ENCODE measurements around the gene NTHL1. TPM values are rescaled to one million over a fixed set of nuclear protein-coding genes. Genes with fewer than 3 reads are reported as not detected.

The NTHL1 gene
- total RNA-seq, 2 donors from 2014 or later, result 8.1 to 15.2 TPM

DNA sequence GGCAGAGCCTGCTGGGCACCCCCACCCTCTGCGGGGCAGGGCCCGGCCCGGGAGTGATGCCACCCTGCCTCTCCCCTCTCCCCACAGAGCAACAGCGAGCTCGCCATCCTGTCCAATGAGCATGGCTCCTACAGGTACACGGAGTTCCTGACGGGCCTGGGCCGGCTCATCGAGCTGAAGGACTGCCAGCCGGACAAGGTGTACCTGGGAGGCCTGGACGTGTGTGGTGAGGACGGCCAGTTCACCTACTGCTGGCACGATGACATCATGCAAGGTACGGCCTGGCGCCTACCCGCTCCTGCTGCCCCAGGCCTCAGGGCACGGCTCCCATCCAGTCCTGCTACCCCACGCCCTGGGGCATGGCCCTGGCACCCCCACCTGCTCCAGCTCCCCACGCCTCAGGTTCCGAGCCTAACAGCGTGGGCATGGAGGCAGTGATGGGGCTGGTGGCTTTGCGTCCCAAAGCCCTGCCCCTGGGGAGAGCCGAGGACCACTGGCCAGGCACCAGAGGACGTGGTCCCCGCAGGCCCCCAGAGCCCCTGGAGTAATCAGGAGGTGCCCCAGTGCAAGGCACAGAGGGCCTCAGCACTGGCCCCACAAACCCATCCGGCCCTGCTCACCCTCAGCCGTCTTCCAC is 38.6 kb upstream of the NTHL1 start:
- DNase-seq (ENCODE audit: low spot score), result no peak
- intact Hi-C loops (cut with DNase I), result loop anchor here in 1 of 2 donors (10.0 kb wide), 1 partner anchor 1549 kb away; no protein-coding TSS in a partner anchor

DNA sequence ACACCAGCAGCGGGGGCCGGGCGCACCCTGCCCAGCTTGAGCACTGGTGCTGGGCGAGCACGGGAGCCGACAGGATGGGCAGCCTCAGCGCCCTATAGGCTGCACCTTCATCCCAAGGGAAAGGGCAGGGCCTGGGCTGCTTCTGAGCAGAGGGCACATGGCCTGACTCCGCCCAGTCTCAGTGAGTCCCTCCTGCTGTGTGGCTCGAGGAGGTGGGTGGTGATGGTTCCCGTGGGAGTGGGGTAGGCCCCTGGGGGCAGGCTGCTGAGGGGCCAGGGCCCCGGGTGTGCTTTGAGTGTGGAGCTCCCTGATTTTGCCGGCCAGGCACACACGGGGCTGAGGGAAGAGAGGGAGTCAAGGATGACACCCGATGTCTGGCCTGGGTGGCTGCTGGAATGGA is 38.0 kb upstream of the NTHL1 start:
- intact Hi-C loops (cut with DNase I), result loop anchor here in 1 of 2 donors (10.0 kb wide), 1 partner anchor 1549 kb away; no protein-coding TSS in a partner anchor
- no peak for DNase-seq (ENCODE audit: low spot score)

DNA sequence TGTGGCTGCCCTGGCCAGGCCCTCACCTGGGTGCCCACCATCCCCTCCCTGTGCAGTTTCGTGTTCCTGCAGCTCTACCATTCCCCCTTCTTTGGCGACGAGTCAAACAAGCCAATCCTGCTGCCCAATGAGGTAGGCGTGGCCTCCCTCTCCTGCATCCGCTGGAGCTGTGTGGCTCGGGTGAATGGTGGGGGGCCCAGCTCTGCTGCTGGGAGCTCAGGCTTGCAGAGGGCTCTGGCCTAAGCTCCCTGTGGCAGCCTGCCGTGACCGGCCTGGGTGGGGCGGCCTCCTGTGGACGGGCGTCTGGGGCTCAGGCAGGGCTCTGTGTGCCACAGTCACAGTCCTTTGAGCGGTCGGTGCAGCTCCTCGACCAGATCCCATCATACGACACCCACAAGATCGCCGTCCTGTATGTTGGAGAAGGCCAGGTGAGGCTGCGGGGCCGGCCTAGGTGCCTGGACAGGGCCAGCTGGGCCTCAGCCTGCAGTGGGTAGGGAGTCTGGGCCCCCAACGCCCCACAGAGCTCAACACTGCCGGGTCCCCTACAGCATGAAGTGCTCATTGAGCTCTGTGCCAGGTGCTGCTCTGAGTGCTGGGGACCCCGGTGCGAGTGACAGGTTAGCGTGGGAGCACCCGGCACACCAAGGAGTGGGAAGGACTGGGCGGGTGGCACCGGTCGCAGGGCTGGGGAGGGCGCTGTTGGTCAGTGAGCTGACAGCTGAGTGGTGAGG is 37.4 kb upstream of the NTHL1 start:
- intact Hi-C loops (cut with DNase I), result loop anchor here in 1 of 2 donors (10.0 kb wide), 1 partner anchor 1550 kb away; no protein-coding TSS in a partner anchor
- no peak for DNase-seq (ENCODE audit: low spot score)

DNA sequence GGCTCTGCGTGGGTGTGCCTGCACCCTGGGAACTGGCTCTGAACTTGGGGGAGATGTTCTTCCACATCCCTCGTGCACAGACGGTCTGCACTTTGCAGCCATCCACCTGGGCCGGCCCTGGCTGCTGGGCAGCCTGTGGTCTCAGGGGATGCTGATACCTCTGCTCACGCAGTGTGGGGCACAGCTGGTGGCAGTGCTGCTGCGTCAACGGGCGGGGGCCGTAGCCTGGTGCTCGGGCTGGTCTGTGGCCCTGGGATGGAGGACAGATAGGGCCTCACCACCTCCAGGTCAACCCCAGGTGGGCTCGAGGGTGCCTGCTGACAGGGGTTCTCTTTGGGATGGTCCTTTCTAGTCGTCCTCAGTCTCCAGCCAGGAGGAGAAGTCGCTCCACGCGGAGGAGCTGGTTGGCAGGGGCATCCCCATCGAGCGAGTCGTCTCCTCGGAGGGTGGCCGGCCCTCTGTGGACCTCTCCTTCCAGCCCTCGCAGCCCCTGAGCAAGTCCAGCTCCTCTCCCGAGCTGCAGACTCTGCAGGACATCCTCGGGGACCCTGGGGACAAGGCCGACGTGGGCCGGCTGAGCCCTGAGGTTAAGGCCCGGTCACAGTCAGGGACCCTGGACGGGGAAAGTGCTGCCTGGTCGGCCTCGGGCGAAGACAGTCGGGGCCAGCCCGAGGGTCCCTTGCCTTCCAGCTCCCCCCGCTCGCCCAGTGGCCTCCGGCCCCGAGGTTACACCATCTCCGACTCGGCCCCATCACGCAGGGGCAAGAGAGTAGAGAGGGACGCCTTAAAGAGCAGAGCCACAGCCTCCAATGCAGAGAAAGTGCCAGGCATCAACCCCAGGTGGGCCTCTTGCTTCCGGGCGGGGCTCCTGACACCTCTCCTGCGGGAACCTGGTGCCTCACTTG is 36.5 kb upstream of the NTHL1 start:
- no peak for DNase-seq (ENCODE audit: low spot score)
- intact Hi-C loops (cut with DNase I), result loop anchor here in 1 of 2 donors (2.0 to 10.0 kb wide), 2 partner anchors 27 to 1551 kb away; no protein-coding TSS in a partner anchor

DNA sequence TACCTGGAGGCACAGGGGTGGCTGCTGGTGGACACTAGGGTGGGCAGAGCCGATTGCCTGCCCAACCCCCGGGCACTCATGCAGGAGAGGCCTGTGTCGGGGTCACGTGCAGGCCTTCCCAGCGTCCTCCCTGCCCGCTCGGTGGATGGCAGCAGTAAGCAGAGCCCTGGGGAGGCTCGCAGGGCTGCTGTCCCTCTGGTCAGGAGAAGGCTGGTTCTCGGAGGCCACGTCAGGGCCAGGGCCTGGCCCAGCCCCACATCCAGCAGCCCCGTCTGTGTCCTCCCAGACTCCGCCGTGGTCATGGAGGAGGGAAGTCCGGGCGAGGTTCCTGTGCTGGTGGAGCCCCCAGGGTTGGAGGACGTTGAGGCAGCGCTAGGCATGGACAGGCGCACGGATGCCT is 35.8 kb upstream of the NTHL1 start:
- no peak for DNase-seq (ENCODE audit: low spot score)
- intact Hi-C loops (cut with DNase I), result loop anchor here in 1 of 2 donors (2.0 to 10.0 kb wide), 2 partner anchors 27 to 1551 kb away; no protein-coding TSS in a partner anchor

DNA sequence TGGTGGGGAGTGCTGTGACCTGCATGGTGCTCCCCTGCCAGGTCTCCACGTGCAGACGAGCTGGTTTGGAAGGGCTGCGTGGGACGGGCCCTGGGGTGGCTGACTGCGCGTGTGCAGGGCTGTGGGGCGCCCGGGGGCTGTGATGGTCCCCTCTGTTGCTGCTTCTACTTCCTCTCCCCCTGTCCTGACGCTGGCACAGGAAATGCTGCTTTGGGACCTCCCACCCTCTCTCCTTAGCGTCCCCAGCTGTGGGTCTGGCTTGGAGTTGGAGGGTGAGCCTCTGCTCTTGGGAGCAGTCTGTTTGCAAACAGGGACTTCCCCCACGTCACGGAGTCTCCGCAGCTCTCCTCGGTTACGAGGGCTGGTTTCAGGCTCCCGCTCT is 35.3 kb upstream of the NTHL1 start:
- no peak for DNase-seq (ENCODE audit: low spot score)
- intact Hi-C loops (cut with DNase I), result loop anchor here in 1 of 2 donors (2.0 to 10.0 kb wide), 2 partner anchors 26 to 1552 kb away; no protein-coding TSS in a partner anchor

DNA sequence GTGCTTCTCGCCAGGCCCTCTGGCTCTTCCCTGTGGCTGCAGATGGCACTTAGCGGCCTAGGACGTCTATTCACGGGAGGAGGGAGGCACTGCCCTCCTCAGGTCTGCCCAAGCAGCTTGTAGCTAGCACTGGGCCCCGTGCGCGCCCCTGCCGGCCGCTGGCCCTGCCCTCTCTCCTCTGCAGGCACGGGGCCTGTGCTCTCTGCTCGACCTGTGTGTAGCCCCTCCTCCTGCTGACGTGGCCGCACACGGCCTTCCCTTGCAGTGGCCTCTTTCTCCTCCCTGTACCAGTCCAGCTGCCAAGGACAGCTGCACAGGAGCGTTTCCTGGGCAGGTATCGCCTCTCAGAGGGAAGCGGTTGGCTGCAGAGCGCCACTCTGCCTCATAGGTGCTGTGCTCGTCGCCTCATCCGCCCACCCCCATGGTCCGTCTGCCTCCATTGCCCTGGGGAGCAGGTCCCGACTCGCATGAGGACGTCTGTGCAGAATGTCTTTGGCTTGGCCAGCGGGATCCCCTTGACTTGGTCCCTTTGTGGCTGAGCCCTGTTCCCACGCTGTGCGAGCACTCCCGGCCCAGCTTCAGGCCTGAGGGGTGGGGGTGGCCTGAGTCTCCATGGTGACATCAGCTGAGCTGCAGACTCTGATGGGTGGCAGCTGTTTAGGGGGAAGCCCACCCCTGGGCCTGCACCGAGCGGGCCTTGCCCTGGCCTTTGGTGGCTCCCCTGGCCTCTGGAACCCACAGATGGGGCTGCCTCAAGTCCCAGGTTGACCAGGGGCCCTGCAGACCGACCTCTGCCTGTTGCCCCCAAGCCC is 34.7 kb upstream of the NTHL1 start:
- intact Hi-C loops (cut with DNase I), result loop anchor here in 1 of 2 donors (2.0 to 10.0 kb wide), 2 partner anchors 26 to 1552 kb away; no protein-coding TSS in a partner anchor
- DNase-seq (ENCODE audit: low spot score), result no peak

DNA sequence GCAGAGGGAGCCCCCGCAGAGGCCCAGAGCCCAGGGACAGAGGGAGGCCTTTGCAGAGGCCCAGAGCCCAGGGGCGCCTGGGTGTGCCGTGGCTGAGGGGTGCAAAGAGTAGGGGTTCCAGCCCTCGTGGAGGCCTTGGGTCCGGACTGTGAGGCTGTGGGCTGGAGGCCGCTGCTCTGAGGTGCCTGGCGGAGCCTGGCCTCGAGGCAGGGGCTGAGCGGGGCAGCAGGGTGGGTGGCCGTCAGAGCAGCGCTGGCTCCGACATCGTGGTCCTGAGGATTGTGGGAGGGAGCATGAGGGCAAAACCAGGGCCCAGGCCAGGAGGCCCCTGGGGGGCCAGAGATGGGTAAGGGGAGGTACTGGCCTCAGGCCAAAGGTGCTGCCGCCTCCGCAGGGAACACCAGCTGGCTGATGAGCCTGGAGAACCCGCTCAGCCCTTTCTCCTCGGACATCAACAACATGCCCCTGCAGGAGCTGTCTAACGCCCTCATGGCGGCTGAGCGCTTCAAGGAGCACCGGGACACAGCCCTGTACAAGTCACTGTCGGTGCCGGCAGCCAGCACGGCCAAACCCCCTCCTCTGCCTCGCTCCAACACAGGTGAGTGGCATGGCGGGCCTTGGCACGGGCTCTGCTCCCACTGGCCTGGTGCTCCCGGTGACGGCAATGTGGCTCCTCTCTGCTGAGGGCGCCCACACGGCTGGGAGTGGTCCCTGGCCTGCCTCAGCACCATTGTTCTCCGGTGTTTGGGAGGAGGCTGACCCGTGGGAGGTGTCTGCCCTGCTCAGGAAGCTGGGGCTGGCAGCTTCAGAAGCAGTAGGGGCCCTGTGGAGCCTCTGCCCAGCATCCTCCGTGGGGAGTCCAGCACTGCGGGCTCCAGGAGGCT is 33.8 kb upstream of the NTHL1 start:
- intact Hi-C loops (cut with DNase I), result loop anchor here in 1 of 2 donors (2.0 to 10.0 kb wide), 2 partner anchors 25 to 1553 kb away; no protein-coding TSS in a partner anchor
- no peak for DNase-seq (ENCODE audit: low spot score)

DNA sequence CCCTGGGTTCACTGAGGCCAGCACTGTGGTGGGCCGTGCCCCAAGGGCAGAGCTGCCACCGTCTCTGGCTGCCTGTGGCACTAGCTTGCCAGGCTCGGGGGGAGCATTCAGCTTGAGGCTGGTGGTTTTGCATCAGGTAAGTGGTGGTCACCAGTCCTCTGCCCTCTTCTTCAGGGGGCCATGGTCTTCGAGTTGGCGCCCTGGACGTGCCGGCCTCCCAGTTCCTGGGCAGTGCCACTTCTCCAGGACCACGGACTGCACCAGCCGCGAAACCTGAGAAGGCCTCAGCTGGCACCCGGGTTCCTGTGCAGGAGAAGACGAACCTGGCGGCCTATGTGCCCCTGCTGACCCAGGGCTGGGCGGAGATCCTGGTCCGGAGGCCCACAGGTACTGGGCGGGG is 32.4 kb upstream of the NTHL1 start:
- DNase-seq (ENCODE audit: low spot score), result no peak
- intact Hi-C loops (cut with DNase I), result loop anchor here in 1 of 2 donors (10.0 kb wide), 1 partner anchor 1555 kb away; no protein-coding TSS in a partner anchor

DNA sequence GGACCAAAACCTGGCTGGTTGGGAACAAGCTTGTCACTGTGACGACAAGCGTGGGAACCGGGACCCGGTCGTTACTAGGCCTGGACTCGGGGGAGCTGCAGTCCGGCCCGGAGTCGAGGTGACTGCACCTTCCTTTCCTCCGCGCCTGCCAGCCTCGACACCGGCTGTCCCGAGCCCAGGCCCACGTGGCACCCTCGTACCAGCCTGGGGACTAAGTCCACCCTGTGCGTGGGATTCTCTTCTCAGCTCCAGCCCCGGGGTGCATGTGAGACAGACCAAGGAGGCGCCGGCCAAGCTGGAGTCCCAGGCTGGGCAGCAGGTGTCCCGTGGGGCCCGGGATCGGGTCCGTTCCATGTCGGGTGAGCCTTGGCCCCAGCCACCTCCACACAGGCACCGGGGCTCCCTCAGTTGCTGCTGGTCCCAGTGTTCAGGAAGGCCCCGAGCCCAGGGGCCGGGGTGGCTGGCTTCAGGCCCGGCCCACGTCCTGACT is 31.7 kb upstream of the NTHL1 start:
- intact Hi-C loops (cut with DNase I), result no loop called here
- no peak for DNase-seq (ENCODE audit: low spot score)

DNA sequence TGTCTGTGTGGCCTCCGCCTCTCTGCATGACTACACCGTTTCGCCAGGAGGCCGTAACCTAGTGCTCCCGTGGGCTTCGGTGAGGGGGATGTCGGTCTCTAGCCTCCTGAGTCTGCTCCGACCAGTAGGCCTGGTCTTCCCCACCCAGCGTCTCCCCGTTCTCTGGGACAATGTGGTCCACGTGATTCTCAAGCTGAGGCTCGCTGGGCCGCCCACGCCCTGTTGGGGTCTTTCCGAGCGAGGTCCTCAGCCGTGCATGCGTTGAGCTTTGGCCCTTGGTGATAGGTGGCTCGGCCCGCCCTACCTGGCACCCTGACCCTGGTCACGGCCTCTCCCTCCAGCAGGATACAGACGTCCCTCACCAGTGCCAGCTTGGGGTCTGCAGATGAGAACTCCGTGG is 31.1 kb upstream of the NTHL1 start:
- DNase-seq (ENCODE audit: low spot score), result no peak
- intact Hi-C loops (cut with DNase I), result no loop called here

DNA sequence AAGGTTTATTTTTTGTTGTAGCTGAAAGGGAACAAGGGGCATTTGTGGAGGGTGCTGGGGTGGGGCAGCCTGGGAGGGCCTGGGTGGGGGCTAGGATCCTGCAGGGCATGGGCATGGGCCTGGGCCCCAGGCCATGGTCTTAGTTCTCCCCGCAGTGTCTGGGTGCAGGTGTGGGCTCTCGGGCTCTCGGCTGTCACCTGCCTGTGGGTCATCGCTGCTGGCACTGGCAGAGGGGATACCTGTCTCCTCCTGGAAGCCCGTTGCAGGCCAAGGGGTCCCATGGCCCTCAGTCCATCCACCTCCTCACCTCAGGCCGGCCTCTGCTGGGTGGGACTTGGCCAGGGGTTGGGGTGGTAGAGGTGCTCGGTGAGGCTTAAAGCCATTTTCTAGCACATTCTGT is 30.5 kb upstream of the NTHL1 start:
- intact Hi-C loops (cut with DNase I), result no loop called here
- DNase-seq (ENCODE audit: low spot score), result no peak

DNA sequence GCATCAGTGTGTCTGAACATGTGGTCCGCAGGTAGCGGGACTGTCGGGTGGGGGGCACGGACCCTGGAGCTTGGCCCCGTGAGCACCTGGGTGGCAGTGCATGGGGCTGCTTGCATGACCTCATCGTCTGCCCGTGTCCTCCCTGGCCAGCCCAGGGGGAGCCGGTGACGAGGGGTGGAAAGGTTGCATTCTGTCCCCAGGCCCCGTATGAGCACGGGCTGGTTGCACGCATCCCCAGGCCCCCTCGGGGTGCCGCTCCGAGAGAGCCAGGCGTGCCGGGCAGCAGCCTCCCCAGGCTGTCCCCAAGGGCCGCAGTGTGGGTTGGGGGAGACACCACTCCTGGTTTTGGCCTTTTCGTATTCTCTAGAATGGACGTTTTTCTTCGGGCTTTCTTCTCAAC is 30.1 kb upstream of the NTHL1 start:
- no peak for DNase-seq (ENCODE audit: low spot score)
- intact Hi-C loops (cut with DNase I), result no loop called here

DNA sequence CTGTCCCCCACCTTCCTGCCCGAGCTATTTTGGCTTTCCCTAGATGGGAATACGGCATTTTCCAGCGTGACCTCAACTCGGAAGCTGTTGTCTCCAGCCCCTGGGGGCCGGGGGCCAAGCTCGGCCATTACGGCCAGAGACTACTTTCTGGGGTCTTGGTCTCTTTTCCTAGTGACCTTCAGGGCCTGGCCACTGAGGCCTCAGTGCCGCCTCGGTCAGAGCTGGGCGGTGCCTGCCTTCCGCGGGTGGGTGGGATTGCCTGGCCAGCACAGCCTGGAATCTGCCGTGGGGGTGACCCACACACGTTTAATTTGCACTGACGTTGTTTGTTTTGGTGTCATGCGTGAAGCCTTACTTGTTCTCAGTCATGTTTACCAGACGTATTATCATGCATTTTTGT is 29.4 kb upstream of the NTHL1 start:
- intact Hi-C loops (cut with DNase I), result no loop called here
- no peak for DNase-seq (ENCODE audit: low spot score)

DNA sequence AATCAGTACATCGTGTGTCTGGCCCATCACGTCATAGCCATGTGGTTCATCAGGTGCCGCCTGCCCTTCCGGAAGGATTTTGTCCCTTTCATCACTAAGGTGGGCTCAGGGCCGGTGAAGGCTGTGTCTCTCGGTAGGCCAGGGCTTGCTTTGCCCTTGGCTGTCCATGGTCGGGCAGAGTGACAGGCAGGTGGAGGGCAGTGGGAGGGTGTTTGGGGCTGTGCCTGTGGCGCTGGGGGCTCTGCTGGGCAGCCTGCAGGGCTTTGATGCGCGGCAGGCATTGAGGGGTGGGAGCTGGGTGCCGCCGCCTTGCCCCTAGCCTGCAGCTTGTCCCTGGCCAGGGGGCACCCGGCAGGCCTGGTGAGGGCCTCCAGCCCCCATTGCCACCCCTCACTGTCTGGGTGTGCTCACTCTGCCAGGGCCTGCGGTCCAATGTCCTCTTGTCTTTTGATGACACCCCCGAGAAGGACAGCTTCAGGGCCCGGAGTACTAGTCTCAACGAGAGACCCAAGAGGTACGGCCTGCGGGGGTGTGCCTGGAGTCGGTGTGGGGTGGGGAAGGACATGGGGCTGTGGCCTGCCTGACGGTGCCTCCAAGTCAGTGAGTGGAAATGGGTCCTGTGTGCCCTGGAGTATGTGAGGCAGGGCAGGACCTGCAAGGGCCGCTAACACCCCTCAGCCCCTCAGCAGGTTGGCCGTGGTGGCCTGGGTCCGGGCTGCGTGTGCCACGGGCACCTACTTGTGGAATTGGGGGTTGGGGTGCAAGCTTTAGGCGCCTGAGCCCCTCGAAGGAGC is 28.6 kb upstream of the NTHL1 start:
- no peak for DNase-seq (ENCODE audit: low spot score)
- intact Hi-C loops (cut with DNase I), result no loop called here

DNA sequence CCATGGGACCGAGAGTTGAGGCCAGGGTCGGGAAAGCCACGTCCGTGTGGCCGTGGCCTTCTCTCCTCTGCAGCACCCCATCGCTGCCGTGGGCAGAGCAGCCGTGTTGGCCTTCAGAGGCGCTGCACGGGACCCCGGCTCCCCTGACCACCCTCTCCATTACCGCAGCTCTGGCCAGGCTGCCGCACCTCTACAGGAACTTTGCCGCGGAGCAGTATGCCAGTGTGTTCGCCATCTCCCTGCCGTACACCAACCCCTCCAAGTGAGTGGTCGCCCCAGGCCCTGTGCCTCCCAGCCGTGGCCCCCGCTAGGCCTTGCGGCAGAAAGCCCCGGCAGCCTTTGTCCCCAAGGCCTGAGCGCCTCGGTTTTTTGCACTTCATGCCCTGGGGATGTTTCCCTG is 28.0 kb upstream of the NTHL1 start:
- intact Hi-C loops (cut with DNase I), result no loop called here
- no peak for DNase-seq (ENCODE audit: low spot score)

DNA sequence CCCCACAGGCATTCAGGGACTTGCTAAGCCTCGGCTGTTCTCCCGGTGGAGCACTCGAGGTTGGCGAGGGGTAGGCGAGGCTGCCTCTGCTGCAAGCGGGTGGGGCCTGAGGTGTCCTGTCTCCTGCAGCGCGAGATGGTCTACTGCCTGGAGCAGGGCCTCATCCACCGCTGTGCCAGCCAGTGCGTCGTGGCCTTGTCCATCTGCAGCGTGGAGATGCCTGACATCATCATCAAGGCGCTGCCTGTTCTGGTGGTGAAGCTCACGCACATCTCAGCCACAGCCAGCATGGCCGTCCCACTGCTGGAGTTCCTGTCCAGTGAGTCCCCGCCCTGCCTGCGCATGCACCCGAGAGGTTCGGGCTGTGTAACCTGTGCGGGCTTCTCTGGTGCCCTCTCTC is 26.4 kb upstream of the NTHL1 start:
- DNase-seq (ENCODE audit: low spot score), result no peak
- intact Hi-C loops (cut with DNase I), result no loop called here

Data from posterior vena cava (tissue), 2 donors.